ENCODE results near the gene SAV1. TPM values are rescaled to one million over a fixed set of nuclear protein-coding genes. Genes with fewer than 3 reads are reported as not detected.

The SAV1 gene
- 14.7 and 19.5 TPM in 2 replicates for total RNA-seq

GRCh38 chr14:50667996-50668825 lies at the start of gene SAV1:
Gene SAV1 (minus strand): TSS chr14:50668306. CDS start chr14:50667967, 339 bp downstream.

Other genes with a start within 250 kb of the SAV1 start
- 49.6 and 53.5 TPM in 2 replicates for gene MAP4K5, start 135.7 kb downstream of the SAV1 start, total RNA-seq
- 4.2 and 4.4 TPM in 2 replicates for gene ATL1, start 108.2 kb downstream of the SAV1 start, total RNA-seq
- 31.2 and 33.5 TPM in 2 replicates for gene NIN, start 162.9 kb upstream of the SAV1 start, total RNA-seq
- gene ABHD12B, start 203.7 kb upstream of the SAV1 start, total RNA-seq = not detected in 2 replicates